K562 (cell line): ENCODE data around the gene RSF1. TPM values are rescaled to one million over a fixed set of nuclear protein-coding genes. Genes with fewer than 3 reads are reported as not detected.

Experiments used
- ATAC-seq: fragments of 200-7000 bp; cut with Tn5 transposase; 3 replicates; pipeline ENCODE4 v1.9.1; 2020; ENCODE audit warnings: moderate library complexity
- BruUV-seq: library from RNA; stranded (reverse); fragments of 400-500 nt; replicated peaks from 2 replicates; lab custom pipeline; 2021; lab: Mats Ljungman, UMichigan
- CTCF ChIA-PET: fragments of 300-600 bp; formaldehyde crosslinking; extraction: SDS; loops from one replicate; lab custom pipeline; 2021; ENCODE audit warnings: low intra/inter-chr PET ratio; lab: Yijun Ruan, JAX
- POLR2A ChIA-PET: fragments of 300-600, 350-650 bp; sonication (Branson Sonifier 250); formaldehyde crosslinking; extraction: SDS; loops from one replicate; lab custom pipeline; 2021; ENCODE audit warnings: antibody characterized with exemption, inconsistent platforms; lab: Yijun Ruan, JAX
- DNase-seq, 4 experiments: peaks; one replicate each; pipeline versions ENCODE4 v3.0.0 to v3.0.0-alpha.2; 2011 to 2018; ENCODE audit warnings: low spot score in 3 of 4, mixed read lengths in 3 of 4; ENCODE audit errors: extremely low read depth in 1 of 4
- FAIRE-seq: peaks from 2 replicates; lab custom pipeline; 2011; peaks lifted over from hg19 to GRCh38; lab: Jason Lieb, UNC
- H2AFZ ChIP-seq: 2 replicates; pipeline ENCODE4 v1.6.0; 2011; ENCODE audit warnings: low read depth, low read length, control low read depth, inconsistent platforms
- H3K27ac ChIP-seq: fragments of 200-600 bp; 3 replicates; pipeline ENCODE4 v1.8.0; 2011; ENCODE audit warnings: low read depth, mild to moderate bottlenecking, control low read depth, inconsistent platforms, low read length, moderate library complexity, mixed read lengths; ENCODE audit errors: extremely low read depth
- H3K27me3 ChIP-seq, 2 experiments: fragments of 300-600 bp in 1 of 2; 2 replicates in 1 of 2; 3 replicates in 1 of 2; pipeline versions ENCODE4 v1.6.0 to v1.8.0; 2011; ENCODE audit warnings: inconsistent platforms in 2 of 2, low read length in 2 of 2, mild to moderate bottlenecking in 1 of 2, mixed read lengths in 1 of 2, moderate library complexity in 1 of 2; ENCODE audit not compliant: control insufficient read depth in 2 of 2, insufficient read depth in 2 of 2
- H3K36me3 ChIP-seq: fragments of 300-600 bp; 3 replicates; pipeline ENCODE4 v1.8.0; 2011; ENCODE audit warnings: mild to moderate bottlenecking, low read length, inconsistent platforms; ENCODE audit not compliant: control insufficient read depth, insufficient read depth
- H3K4me1 ChIP-seq, 2 experiments: fragments of 200-600 bp in 1 of 2; replicated peaks in 1 of 2; 2 replicates in 1 of 2; 3 replicates in 1 of 2; pipeline versions ENCODE4 v1.5.1 to v1.8.0; 2011; ENCODE audit warnings: inconsistent platforms in 2 of 2, low read length in 2 of 2, mild to moderate bottlenecking in 1 of 2, mixed read lengths in 1 of 2, moderate library complexity in 1 of 2; ENCODE audit not compliant: control insufficient read depth in 2 of 2, insufficient read depth in 2 of 2
- H3K4me2 ChIP-seq: 2 replicates; pipeline ENCODE4 v1.6.1; 2011; ENCODE audit warnings: low read length, control low read depth, inconsistent platforms, mixed read lengths; ENCODE audit not compliant: insufficient read depth
- H3K4me3 ChIP-seq: fragments of 200-600 bp; sonication (generic), shearing (Covaris generic); 2 replicates; pipeline ENCODE4 v1.5.1; 2016; ENCODE audit warnings: control low read depth, inconsistent platforms
- H3K79me2 ChIP-seq: fragments of 200-600 bp; 3 replicates; pipeline ENCODE4 v1.8.0; 2011; ENCODE audit warnings: low read length, inconsistent platforms; ENCODE audit not compliant: control insufficient read depth, insufficient read depth
- H3K9ac ChIP-seq, 2 experiments: 2 replicates each; pipeline versions ENCODE4 v1.6.0 to v1.6.1; 2011; ENCODE audit warnings: low read depth in 2 of 2, low read length in 2 of 2, control low read depth in 1 of 2, inconsistent platforms in 1 of 2, mild to moderate bottlenecking in 1 of 2, mixed read lengths in 1 of 2; ENCODE audit not compliant: insufficient read depth in 1 of 2
- H3K9me1 ChIP-seq: one replicate; pipeline ENCODE4 v1.6.0; 2011; ENCODE audit warnings: inconsistent platforms, mild to moderate bottlenecking, low read length, moderate library complexity; ENCODE audit not compliant: control insufficient read depth, insufficient read depth
- H3K9me3 ChIP-seq: replicated peaks from 2 replicates; pipeline ENCODE4 v1.5.1; 2011; ENCODE audit warnings: low read depth, low read length, inconsistent platforms; ENCODE audit not compliant: control insufficient read depth, insufficient read depth
- H4K20me1 ChIP-seq: replicated peaks from 2 replicates; pipeline ENCODE4 v1.6.1; 2011; ENCODE audit warnings: low read length, inconsistent platforms, mixed read lengths; ENCODE audit not compliant: control insufficient read depth, insufficient read depth
- CC2D1A ChIP-seq: fragments of 450-650 bp; IDR thresholded peaks from 2 replicates; pipeline ENCODE4 v1.6.1; 2017; ENCODE audit warnings: mild to moderate bottlenecking
- GTF2E2 ChIP-seq: fragments of 200-800 bp; sonication (Bioruptor generic); IDR thresholded peaks from 2 replicates; pipeline ENCODE4 v1.6.1; 2016; ENCODE audit warnings: missing genetic modification characterization, missing compliant biosample characterization
- PTTG1 ChIP-seq: fragments of 450-650 bp; IDR thresholded peaks from 2 replicates; pipeline ENCODE4 v1.6.1; 2016; ENCODE audit warnings: low read depth, mild to moderate bottlenecking, missing genetic modification characterization, missing compliant biosample characterization
- RBFOX2 ChIP-seq: fragments of 200-400 bp; formaldehyde crosslinking; IDR thresholded peaks from 2 replicates; pipeline ENCODE4 v1.6.1; 2017; ENCODE audit warnings: low read depth, mild to moderate bottlenecking, low read length, moderate library complexity
- SIX5 ChIP-seq, 2 experiments: IDR thresholded peaks; 2 replicates each; pipeline ENCODE4 v1.6.1; 2011; ENCODE audit warnings: low read length in 2 of 2, borderline replicate concordance in 1 of 2, low read depth in 1 of 2, mild to moderate bottlenecking in 1 of 2, moderate library complexity in 1 of 2; ENCODE audit not compliant: insufficient read depth in 1 of 2
- SMAD2 ChIP-seq: fragments of 150-350 bp; IDR thresholded peaks from 2 replicates; pipeline ENCODE4 v1.6.1; 2014; ENCODE audit warnings: low read depth, mild to moderate bottlenecking, low read length
- ZKSCAN8 ChIP-seq: fragments of 200-800 bp; sonication (Bioruptor generic); IDR thresholded peaks from 2 replicates; pipeline ENCODE4 v1.6.1; 2016; ENCODE audit warnings: missing genetic modification characterization, missing compliant biosample characterization
- ZNF239 ChIP-seq: fragments of 250-450 bp; sonication (Bioruptor Pico); IDR thresholded peaks from 2 replicates; pipeline ENCODE4 v1.4.0; 2020; ENCODE audit warnings: mild to moderate bottlenecking
- ZNF589 ChIP-seq: fragments of 200-800 bp; sonication (Bioruptor generic); IDR thresholded peaks from 2 replicates; pipeline ENCODE4 v1.6.1; 2016; ENCODE audit warnings: low read depth, missing genetic modification characterization, missing compliant biosample characterization
- ZNF830 ChIP-seq: fragments of 250-450 bp; sonication (Bioruptor Pico); IDR thresholded peaks from 2 replicates; pipeline ENCODE4 v1.5.0; 2021; ENCODE audit warnings: mild to moderate bottlenecking
- whole genome bisulfite sequencing: fragments of 100-300 bp; shearing (Covaris generic); methylation state at CpG from one replicate; pipeline ENCODE4 v1.1.6; 2016; ENCODE audit warnings: low coverage, mixed read lengths; ENCODE audit not compliant: insufficient coverage; ENCODE audit errors: missing lambda C conversion rate; 5-methylcytosine and 5-hydroxymethylcytosine counted together
- in situ Hi-C: fragments of 300-500 bp; cut with MboI; formaldehyde crosslinking; loops from 4 replicates; pipeline ENCODE4 v1.15.0; 2018; ENCODE audit warnings: inconsistent platforms, mixed read lengths
- intact Hi-C: fragments of 100-400 bp; cut with micrococcal nuclease; formaldehyde crosslinking; loops from 2 replicates; pipeline ENCODE4 v1.14.2; 2022
- polyA plus RNA-seq, 8 experiments: library from polyadenylated mRNA; depleted of rRNA in 4 of 8; stranded (reverse) in 5 of 8; unstranded in 3 of 8; fragments of >200 nt; fragmentation: Nextera tagmentation in 2 of 8; fragmentation: Illumina TruSeq in 1 of 8; extraction: Ambion mirVana in 2 of 8; extraction: Trizol in 1 of 8; gene quantifications; 2 replicates each; pipeline versions ENCODE4 v1.2.1 to v1.2.3, GENCODE V29; 2011 to 2014; ENCODE audit warnings: inconsistent platforms in 1 of 8, missing spikeins in 1 of 8
- total RNA-seq, 7 experiments: library from RNA; depleted of rRNA in 6 of 7; stranded (reverse); fragments of >200 nt in 6 of 7; fragmentation: Illumina TruSeq in 2 of 7; extraction: Trizol in 2 of 7; gene quantifications; 2 replicates each; pipeline versions ENCODE4 v1.2.1 to v1.2.3, GENCODE V29; 2011 to 2021; ENCODE audit warnings: low replicate concordance in 1 of 7
- TF ChIP-seq, protein P1 (sequence below): fragments of 450-650 bp; formaldehyde crosslinking; IDR thresholded peaks from 2 replicates; pipeline ENCODE4 v1.4.0; 2020; ENCODE audit warnings: mild to moderate bottlenecking, mixed read lengths
- TF ChIP-seq, protein P2 (sequence below): fragments of 450-650 bp; formaldehyde crosslinking; IDR thresholded peaks from 2 replicates; pipeline ENCODE4 v1.4.0; 2022; ENCODE audit warnings: missing genetic modification characterization
- TF ChIP-seq, protein P3 (sequence below): fragments of 250-450 bp; sonication (Bioruptor Pico); IDR thresholded peaks from 2 replicates; pipeline ENCODE4 v1.8.0; 2021; ENCODE audit warnings: mild to moderate bottlenecking, moderate library complexity

RSF1 gene
- total and polyA plus RNA-seq, 9 of the 15 experiments (the other 6 are each of a cell fraction or from before 2014, with no cell fraction given), result 9.7 to 63.6 (median 42.8) TPM

DNA sequence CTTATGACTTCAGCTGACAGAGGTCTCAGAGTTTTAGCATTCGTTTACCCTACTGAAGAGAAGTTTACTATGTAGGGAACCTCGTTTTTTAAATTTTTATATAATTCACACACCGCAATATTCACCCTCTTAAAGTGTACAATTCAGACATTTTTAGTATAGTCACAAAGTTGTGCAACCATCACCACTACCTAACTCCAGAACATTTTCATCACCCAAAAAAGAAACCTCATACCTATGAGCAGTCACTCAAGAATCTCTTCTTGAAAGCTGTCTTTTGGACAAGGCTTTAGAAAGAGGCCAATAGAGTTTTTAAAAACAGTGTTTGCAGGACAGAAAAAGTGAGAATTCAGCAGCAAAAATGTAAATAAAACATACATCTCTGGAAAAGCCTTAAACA, 143.4 kb downstream of the RSF1 start:
- Histone ChIP-seq H3K9me3 (no peaks in the 10 kb centered on the region), H3K9me1 (no peaks in the 10 kb centered on the region), H3K4me1 (no peaks in the 10 kb centered on the region), H3K27ac (no peak overlapping the region), H3K27me3 (no peaks in the 10 kb centered on the region), H4K20me1 (no peaks in the 10 kb centered on the region), H3K9ac (no peak overlapping the region), H3K4me2 (no peak overlapping the region), H3K4me3 (no peak overlapping the region), H3K79me2 (no peaks in the 10 kb centered on the region), H2AFZ (no peak overlapping the region), H3K36me3 (peaks cover 73% of the 10 kb centered on the region)
- in situ Hi-C loops, result no loop called here
- intact Hi-C loops, result no loop called here
- TF ChIP-seq GTF2E2 (tag) (no peak), ZNF239 (CRISPR knock-in tag) (no peak)
- DNase-seq (no peak), ATAC-seq (no peak), FAIRE-seq (no peak)
- CTCF ChIA-PET, result no interaction called here
- 68% methylated on average over 3 of the region's 3 CpGs for WGBS
- POLR2A ChIA-PET, result interaction anchor here (0.6 to 1.0 kb wide), 2 partner anchors 9 to 583 kb away, joined by 3 read pairs; no protein-coding TSS in a partner anchor
- no TSS peak for BruUV-seq

DNA sequence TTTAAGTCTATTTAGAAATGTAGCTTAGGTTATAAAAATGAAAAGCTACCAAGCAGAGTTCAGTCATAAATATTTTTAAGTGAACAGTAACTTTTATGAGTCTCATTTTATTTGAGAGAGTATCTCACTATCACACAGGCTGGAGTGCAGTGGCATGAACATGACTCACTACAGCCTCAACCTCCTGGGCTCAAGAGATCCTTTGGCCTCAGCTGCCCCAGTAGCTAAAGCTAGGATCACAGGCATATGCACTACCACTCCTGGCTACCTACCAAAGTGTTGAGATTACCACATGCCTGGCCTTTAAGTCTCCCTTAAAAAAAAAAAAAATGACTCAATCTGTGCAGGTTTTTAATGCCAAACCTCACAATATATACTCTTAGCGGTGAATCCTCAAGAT, 148.3 kb downstream of the RSF1 start:
- H3K9ac ChIP-seq, result no peak overlapping the region
- ChIA-PET CTCF (no interaction called here), POLR2A (interaction anchor here (1.9 kb wide), 1 partner anchor 17 kb away, joined by 6 read pairs; no protein-coding TSS in a partner anchor)
- no peak for FAIRE-seq
- H4K20me1 ChIP-seq, result no peaks in the 10 kb centered on the region
- DNase-seq, result no peak
- peaks cover 86% of the 10 kb centered on the region for H3K36me3 ChIP-seq
- no peak overlapping the region for H3K27ac ChIP-seq
- H3K27me3 ChIP-seq, result no peaks in the 10 kb centered on the region
- no peak overlapping the region for H3K4me3 ChIP-seq
- H3K9me3 ChIP-seq, result no peaks in the 10 kb centered on the region
- intact Hi-C loops, result no loop called here
- H3K4me1 ChIP-seq, result no peaks in the 10 kb centered on the region
- 100% methylated on average over 1 of the region's 1 CpG for WGBS
- H3K9me1 ChIP-seq, result no peaks in the 10 kb centered on the region
- no peak overlapping the region for H3K4me2 ChIP-seq
- in situ Hi-C loops, result no loop called here
- H3K79me2 ChIP-seq, result no peaks in the 10 kb centered on the region
- BruUV-seq, result no TSS peak
- H2AFZ ChIP-seq, result no peak overlapping the region
- ATAC-seq, result no peak
- TF ChIP-seq ZKSCAN8 (CRISPR knock-in tag), result no peak
- TF ChIP-seq SMAD2, result no peak
- TF ChIP-seq, protein P1, sequence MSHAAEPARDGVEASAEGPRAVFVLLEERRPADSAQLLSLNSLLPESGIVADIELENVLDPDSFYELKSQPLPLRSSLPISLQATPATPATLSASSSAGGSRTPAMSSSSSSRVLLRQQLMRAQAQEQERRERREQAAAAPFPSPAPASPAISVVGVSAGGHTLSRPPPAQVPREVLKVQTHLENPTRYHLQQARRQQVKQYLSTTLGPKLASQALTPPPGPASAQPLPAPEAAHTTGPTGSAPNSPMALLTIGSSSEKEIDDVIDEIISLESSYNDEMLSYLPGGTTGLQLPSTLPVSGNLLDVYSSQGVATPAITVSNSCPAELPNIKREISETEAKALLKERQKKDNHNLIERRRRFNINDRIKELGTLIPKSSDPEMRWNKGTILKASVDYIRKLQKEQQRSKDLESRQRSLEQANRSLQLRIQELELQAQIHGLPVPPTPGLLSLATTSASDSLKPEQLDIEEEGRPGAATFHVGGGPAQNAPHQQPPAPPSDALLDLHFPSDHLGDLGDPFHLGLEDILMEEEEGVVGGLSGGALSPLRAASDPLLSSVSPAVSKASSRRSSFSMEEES (CRISPR knock-in tag), result no peak
- TF ChIP-seq RBFOX2, result no peak
- TF ChIP-seq, protein P2, sequence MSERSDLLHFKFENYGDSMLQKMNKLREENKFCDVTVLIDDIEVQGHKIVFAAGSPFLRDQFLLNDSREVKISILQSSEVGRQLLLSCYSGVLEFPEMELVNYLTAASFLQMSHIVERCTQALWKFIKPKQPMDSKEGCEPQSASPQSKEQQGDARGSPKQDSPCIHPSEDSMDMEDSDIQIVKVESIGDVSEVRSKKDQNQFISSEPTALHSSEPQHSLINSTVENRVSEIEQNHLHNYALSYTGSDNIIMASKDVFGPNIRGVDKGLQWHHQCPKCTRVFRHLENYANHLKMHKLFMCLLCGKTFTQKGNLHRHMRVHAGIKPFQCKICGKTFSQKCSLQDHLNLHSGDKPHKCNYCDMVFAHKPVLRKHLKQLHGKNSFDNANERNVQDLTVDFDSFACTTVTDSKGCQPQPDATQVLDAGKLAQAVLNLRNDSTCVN (CRISPR knock-in tag), result no peak
- no peak for TF ChIP-seq ZNF830 (CRISPR knock-in tag)
- no peak for TF ChIP-seq ZNF589
- TF ChIP-seq PTTG1 (tag), result no peak
- TF ChIP-seq CC2D1A, result no peak
- TF ChIP-seq SIX5 (IDR thresholded peaks at IDR 0.05; ENCODE audit: borderline replicate concordance in 1 of 2, insufficient read depth in 1 of 2, low read depth in 1 of 2, low read length in 2 of 2), result no peak
- TF ChIP-seq, protein P3, sequence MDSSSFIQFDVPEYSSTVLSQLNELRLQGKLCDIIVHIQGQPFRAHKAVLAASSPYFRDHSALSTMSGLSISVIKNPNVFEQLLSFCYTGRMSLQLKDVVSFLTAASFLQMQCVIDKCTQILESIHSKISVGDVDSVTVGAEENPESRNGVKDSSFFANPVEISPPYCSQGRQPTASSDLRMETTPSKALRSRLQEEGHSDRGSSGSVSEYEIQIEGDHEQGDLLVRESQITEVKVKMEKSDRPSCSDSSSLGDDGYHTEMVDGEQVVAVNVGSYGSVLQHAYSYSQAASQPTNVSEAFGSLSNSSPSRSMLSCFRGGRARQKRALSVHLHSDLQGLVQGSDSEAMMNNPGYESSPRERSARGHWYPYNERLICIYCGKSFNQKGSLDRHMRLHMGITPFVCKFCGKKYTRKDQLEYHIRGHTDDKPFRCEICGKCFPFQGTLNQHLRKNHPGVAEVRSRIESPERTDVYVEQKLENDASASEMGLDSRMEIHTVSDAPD (CRISPR knock-in tag), result no peak
